Right atrium auricular region (tissue), 2 donors: ENCODE measurements around the gene BCLAF1. TPM values are rescaled to one million over a fixed set of nuclear protein-coding genes. Genes with fewer than 3 reads are reported as not detected.

Source experiments
- DNase-seq: peaks from one replicate; pipeline ENCODE4 v3.0.0-alpha.2; 2019; ENCODE audit warnings: low spot score
- H3K27ac ChIP-seq, 2 donors: fragments of 200-600 bp; sonication (generic); 1 replicate in 1 of 2; 2 replicates in 1 of 2; pipeline ENCODE4 v1.5.1; 2016 to 2019
- H3K27me3 ChIP-seq, 2 donors: fragments of 200-600 bp; sonication (generic); one replicate each; pipeline versions ENCODE4 v1.5.1 to v1.6.0; 2017 to 2019
- H3K36me3 ChIP-seq: fragments of 200-600 bp; sonication (generic); one replicate; pipeline ENCODE4 v1.5.1; 2016
- H3K4me1 ChIP-seq, 2 donors: fragments of 200-600 bp; sonication (generic); one replicate each; pipeline versions ENCODE4 v1.5.1 to v1.6.0; 2017 to 2019
- H3K4me3 ChIP-seq, 2 donors: fragments of 200-600 bp; sonication (generic); 1 replicate in 1 of 2; 2 replicates in 1 of 2; pipeline ENCODE4 v1.5.1; 2017 to 2019; ENCODE audit warnings: mild to moderate bottlenecking in 1 of 2, moderate library complexity in 1 of 2
- H3K9me3 ChIP-seq, 2 donors: fragments of 200-600 bp; sonication (generic); one replicate each; pipeline ENCODE4 v1.5.1; 2019
- total RNA-seq, 2 donors: library from RNA; depleted of rRNA; stranded (reverse); fragments of >200 nt; gene quantifications; one replicate each; pipeline ENCODE4 v1.1.0, GENCODE V29; 2016
- TF ChIP-seq, protein P1 (sequence below), 2 donors: fragments of 200-600 bp; sonication (generic); IDR thresholded peaks; one replicate each; pipeline ENCODE4 v1.5.1; 2019; ENCODE audit warnings: antibody characterized with exemption in 2 of 2

Gene BCLAF1
- total RNA-seq, 2 donors from 2014 or later = 47.9 to 49.4 TPM

DNA sequence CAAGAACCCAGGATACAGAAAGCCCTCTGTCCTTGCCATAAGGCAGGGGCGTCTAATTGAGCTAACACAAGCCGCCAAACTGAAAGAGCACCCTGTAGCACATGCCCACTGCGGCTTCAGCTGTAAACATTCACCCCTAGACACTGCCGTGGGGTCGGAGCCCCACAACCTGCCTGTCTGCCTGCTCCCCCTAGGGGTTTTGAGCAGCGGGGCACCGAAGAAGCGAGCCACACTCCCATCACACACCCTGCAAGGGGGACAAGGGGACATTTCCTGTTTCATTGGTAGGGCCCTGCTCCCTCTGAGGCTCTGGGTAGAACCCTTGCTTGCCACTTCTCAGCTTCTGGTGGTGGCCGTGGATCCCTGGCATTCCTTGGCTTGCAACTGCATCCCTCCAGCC, 45.2 kb upstream of the BCLAF1 start:
- Histone ChIP-seq H3K4me1 (no peaks in the 10 kb centered on the region), H3K9me3 (no peaks in the 10 kb centered on the region), H3K36me3 (no peaks in the 10 kb centered on the region), H3K4me3 (no peak overlapping the region), H3K27me3 (no peaks in the 10 kb centered on the region), H3K27ac (no peak overlapping the region)
- TF ChIP-seq, protein P1, sequence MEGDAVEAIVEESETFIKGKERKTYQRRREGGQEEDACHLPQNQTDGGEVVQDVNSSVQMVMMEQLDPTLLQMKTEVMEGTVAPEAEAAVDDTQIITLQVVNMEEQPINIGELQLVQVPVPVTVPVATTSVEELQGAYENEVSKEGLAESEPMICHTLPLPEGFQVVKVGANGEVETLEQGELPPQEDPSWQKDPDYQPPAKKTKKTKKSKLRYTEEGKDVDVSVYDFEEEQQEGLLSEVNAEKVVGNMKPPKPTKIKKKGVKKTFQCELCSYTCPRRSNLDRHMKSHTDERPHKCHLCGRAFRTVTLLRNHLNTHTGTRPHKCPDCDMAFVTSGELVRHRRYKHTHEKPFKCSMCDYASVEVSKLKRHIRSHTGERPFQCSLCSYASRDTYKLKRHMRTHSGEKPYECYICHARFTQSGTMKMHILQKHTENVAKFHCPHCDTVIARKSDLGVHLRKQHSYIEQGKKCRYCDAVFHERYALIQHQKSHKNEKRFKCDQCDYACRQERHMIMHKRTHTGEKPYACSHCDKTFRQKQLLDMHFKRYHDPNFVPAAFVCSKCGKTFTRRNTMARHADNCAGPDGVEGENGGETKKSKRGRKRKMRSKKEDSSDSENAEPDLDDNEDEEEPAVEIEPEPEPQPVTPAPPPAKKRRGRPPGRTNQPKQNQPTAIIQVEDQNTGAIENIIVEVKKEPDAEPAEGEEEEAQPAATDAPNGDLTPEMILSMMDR (IDR thresholded peaks at IDR 0.05) = no peak
- DNase-seq = no peak

DNA sequence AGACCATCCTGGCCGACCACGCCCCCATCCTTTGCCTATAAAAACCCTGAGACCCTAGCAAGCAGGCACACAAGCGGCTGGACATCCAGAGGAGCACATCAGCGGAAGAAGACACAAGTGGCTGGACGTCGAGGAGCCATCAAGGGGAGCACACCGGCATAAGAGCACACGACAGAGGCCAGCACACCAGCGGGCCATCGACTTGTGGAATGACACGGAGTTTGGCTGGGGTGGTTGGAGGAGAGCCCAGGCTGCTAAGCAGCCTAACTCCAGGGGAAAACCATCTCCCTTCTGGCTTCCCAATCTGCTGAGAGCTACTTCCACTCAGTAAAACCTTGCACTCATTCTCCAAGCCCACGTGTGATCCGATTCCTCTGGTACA, 44.8 kb upstream of the BCLAF1 start:
- Histone ChIP-seq H3K27ac (no peak overlapping the region), H3K4me3 (no peak overlapping the region), H3K9me3 (no peaks in the 10 kb centered on the region), H3K36me3 (no peaks in the 10 kb centered on the region), H3K4me1 (no peaks in the 10 kb centered on the region), H3K27me3 (no peaks in the 10 kb centered on the region)
- DNase-seq = no peak
- TF ChIP-seq, protein P1 (IDR thresholded peaks at IDR 0.05) = no peak

DNA sequence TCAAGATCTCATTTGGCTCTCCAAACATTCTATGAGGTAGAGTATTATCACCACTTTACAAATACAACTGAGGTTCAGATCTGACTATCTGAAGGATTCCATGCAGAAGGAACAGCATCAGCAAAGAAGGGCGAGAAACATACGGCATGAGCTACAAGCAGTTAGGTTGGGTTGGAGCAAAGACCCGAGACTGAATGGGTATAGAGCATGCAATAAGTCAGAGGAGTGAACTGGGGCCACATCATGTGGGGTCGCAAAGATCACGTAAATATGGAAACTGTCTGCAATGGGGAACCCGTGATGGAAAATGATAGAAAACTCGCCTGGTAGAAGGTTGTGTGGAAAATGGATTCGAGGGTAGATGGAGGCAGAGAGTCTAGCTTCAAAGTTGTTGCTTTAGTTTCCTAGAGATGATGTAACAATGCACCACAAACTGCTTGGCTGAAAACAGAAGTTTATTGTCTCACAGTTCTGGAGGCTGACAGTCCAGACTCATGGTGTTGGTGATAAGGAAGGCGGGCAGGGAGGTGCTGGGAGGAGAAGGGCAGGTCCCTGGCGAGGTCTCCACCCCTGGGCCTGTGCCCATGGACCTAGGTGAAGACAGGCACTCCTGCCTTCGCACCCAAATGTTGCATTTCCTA, 44.3 kb upstream of the BCLAF1 start:
- no peak for DNase-seq
- Histone ChIP-seq H3K36me3 (no peaks in the 10 kb centered on the region), H3K4me3 (no peak overlapping the region), H3K9me3 (no peaks in the 10 kb centered on the region), H3K27ac (no peak overlapping the region), H3K27me3 (no peaks in the 10 kb centered on the region), H3K4me1 (no peaks in the 10 kb centered on the region)
- TF ChIP-seq, protein P1 (IDR thresholded peaks at IDR 0.05) = no peak

DNA sequence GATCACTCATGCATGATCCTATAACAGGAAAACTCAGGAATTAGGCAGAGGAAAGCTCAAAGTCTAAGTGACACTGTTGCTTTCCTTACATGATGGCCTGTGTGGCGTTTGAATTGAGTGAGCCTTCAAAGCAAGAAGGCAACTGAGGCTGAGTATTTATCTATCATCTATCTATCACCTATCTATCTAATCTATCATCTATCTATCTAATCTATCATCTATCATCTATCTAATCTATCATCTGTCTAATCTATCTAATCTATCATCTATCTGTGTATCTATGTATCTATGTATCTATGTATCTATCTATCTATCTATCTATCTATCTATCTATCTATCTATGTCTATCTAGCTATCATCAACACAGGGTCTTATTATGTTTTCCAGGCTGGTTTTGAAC, 41.8 kb upstream of the BCLAF1 start:
- DNase-seq = no peak
- no peak overlapping the region for H3K27ac ChIP-seq
- H3K4me3 ChIP-seq = no peak overlapping the region
- no peaks in the 10 kb centered on the region for H3K27me3 ChIP-seq
- TF ChIP-seq, protein P1 (IDR thresholded peaks at IDR 0.05) = no peak
- no peaks in the 10 kb centered on the region for H3K4me1 ChIP-seq
- no peaks in the 10 kb centered on the region for H3K9me3 ChIP-seq
- H3K36me3 ChIP-seq = no peaks in the 10 kb centered on the region

DNA sequence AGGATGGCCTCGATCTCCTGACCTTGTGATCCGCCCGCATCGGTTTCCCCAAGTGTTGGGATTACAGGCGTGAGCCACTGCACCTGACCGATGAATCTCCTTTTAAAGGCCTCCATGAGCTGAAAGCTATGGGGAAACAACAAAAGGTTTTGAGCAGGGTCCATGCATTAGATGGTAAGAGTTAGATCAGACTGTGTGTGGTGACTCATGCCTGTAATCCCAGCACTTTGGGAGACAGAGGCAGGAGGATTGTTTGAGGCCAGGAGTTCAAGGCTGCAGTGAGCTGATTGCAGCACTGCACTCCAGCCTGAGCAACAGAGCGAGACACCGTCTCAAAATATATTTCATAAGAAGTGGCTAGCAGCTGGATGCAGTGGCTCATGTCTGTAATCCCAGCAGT, 41.0 kb upstream of the BCLAF1 start:
- H3K9me3 ChIP-seq = no peaks in the 10 kb centered on the region
- H3K36me3 ChIP-seq = no peaks in the 10 kb centered on the region
- TF ChIP-seq, protein P1 (IDR thresholded peaks at IDR 0.05) = no peak
- DNase-seq = no peak
- H3K4me1 ChIP-seq = peaks cover 0 to 2% of the 10 kb centered on the region in 2 donors
- H3K27me3 ChIP-seq = no peaks in the 10 kb centered on the region
- no peak overlapping the region for H3K27ac ChIP-seq
- no peak overlapping the region for H3K4me3 ChIP-seq

DNA sequence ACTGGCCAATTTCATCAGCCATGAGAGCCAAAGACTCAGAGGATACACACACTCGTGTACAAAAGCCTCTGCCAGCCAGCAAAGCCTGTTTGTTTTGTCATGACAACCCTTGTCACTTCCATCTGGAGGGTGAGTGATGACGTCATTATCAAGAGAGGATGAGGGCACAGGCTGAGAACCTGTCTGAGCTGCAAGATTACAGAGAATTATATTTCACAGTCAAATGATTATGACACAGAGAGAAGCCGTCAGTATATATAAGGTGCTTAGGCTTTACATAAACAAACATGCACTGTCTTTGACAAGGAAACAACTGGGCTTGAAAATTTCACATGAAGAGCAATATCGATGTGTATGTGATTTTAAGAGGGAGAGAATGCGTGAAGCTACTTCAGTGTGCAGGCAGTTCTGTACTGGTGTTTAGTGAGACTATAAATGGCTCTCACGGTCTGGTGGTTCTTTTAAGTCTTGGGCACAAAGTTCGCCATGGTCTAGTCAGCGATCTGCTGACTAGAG, 36.5 kb upstream of the BCLAF1 start:
- Histone ChIP-seq H3K27ac (no peak overlapping the region), H3K27me3 (no peaks in the 10 kb centered on the region)

More for the DNA sequence above, 36.5 kb upstream of the BCLAF1 start:
- no peaks in the 10 kb centered on the region for H3K36me3 ChIP-seq
- H3K4me1 ChIP-seq = peaks cover 0 to 10% of the 10 kb centered on the region in 2 donors
- H3K9me3 ChIP-seq = no peaks in the 10 kb centered on the region
- H3K4me3 ChIP-seq = no peak overlapping the region
- no peak for DNase-seq
- TF ChIP-seq, protein P1 (IDR thresholded peaks at IDR 0.05) = no peak
